ENCODE results near the gene KTN1.

KTN1 gene

GRCh38 chr14:55578511-55578910 is 1.5 kb upstream of the KTN1 start:
- no peak for DNase-seq

- DNase-seq = no peak
Measured at GRCh38 chr14:55580470-55581341, 699 bp downstream of the KTN1 start.

- DNase-seq = no peak
Measured at GRCh38 chr14:55581342-55581771, 1.4 kb downstream of the KTN1 start.

- DNase-seq = no peak
Measured at GRCh38 chr14:55582746-55583145, 2.7 kb downstream of the KTN1 start.

GRCh38 chr14:55583942-55584468 is 4.0 kb downstream of the KTN1 start:
- DNase-seq = no peak

- DNase-seq = no peak
Measured at GRCh38 chr14:55585854-55586253, 5.8 kb downstream of the KTN1 start.

- DNase-seq = no peak
Measured at GRCh38 chr14:55586411-55586810, 6.4 kb downstream of the KTN1 start.

- DNase-seq = no peak
Measured at GRCh38 chr14:55587847-55588246, 7.8 kb downstream of the KTN1 start.

- DNase-seq = no peak
Measured at GRCh38 chr14:55588259-55588699, 8.3 kb downstream of the KTN1 start.

GRCh38 chr14:55589171-55589570 is 9.2 kb downstream of the KTN1 start:
- DNase-seq = no peak

GRCh38 chr14:55592436-55592835 is 12.4 kb downstream of the KTN1 start:
- DNase-seq = no peak

GRCh38 chr14:55593698-55594097 is 13.7 kb downstream of the KTN1 start:
- DNase-seq = no peak

GRCh38 chr14:55599250-55599879 is 19.4 kb downstream of the KTN1 start:
- DNase-seq = no peak

GRCh38 chr14:55600784-55601561 is 21.0 kb downstream of the KTN1 start:
- no peak for DNase-seq

- no peak for DNase-seq
Measured at GRCh38 chr14:55603401-55603953, 23.5 kb downstream of the KTN1 start.

GRCh38 chr14:55604488-55604887 is 24.5 kb downstream of the KTN1 start:
- DNase-seq = no peak

GRCh38 chr14:55604900-55605418 is 25.0 kb downstream of the KTN1 start:
- no peak for DNase-seq

- DNase-seq = no peak
Measured at GRCh38 chr14:55605793-55606192, 25.8 kb downstream of the KTN1 start.

GRCh38 chr14:55607386-55607785 is 27.4 kb downstream of the KTN1 start:
- no peak for DNase-seq

- DNase-seq = no peak
Measured at GRCh38 chr14:55609681-55610080, 29.7 kb downstream of the KTN1 start.

GRCh38 chr14:55610713-55611370 is 30.8 kb downstream of the KTN1 start:
- no peak for DNase-seq

GRCh38 chr14:55611859-55612258 is 31.9 kb downstream of the KTN1 start:
- no peak for DNase-seq
